ENCODE measurements around the gene FYB1.

- TF ChIP-seq ARNTL (CRISPR knock-in tag; IDR thresholded peaks at IDR 0.05; ENCODE audit: borderline replicate concordance, low read depth), result no peak
- no peak for TF ChIP-seq CSRNP3 (CRISPR knock-in tag; IDR thresholded peaks at IDR 0.05)
- TF ChIP-seq ZFP3 (CRISPR knock-in tag; IDR thresholded peaks at IDR 0.05), result no peak
- TF ChIP-seq ZNF70 (CRISPR knock-in tag; IDR thresholded peaks at IDR 0.05), result no peak
- no peak for TF ChIP-seq ZFP30 (CRISPR knock-in tag; IDR thresholded peaks at IDR 0.05)
- no peak for TF ChIP-seq ESRRG (CRISPR knock-in tag; IDR thresholded peaks at IDR 0.05)
- TF ChIP-seq ISL1 (CRISPR knock-in tag; IDR thresholded peaks at IDR 0.05), result no peak
- no peak for TF ChIP-seq BACH2 (CRISPR knock-in tag; IDR thresholded peaks at IDR 0.05; ENCODE audit: borderline replicate concordance)
- no peak for TF ChIP-seq RARB (CRISPR knock-in tag; IDR thresholded peaks at IDR 0.05)
- no peak for TF ChIP-seq OSR1 (CRISPR knock-in tag; IDR thresholded peaks at IDR 0.05)
- no peak for TF ChIP-seq ZC3H10 (CRISPR knock-in tag; IDR thresholded peaks at IDR 0.05)
- no peak for TF ChIP-seq PATZ1 (CRISPR knock-in tag; IDR thresholded peaks at IDR 0.05; ENCODE audit: borderline replicate concordance)
These were observed 36.0 kb upstream of the FYB1 start for GRCh38 chr5:39255406-39255805.
